Ectodermal cell (in vitro differentiated cells): Measurements from ENCODE around the gene TMOD4.

Experiments
- H3K27ac ChIP-seq: 2 replicates; pipeline ENCODE4 v1.7.0; 2013; ENCODE audit warnings: mild to moderate bottlenecking, low read depth, low read length; ENCODE audit not compliant: insufficient read depth, poor library complexity, severe bottlenecking
- H3K27me3 ChIP-seq: 2 replicates; pipeline ENCODE4 v1.7.0; 2013; ENCODE audit warnings: mild to moderate bottlenecking, low read length; ENCODE audit not compliant: insufficient read depth, control insufficient read depth, poor library complexity, severe bottlenecking
- H3K36me3 ChIP-seq: one replicate; pipeline ENCODE4 v1.7.0; 2013; ENCODE audit warnings: low read length; ENCODE audit not compliant: control insufficient read depth, insufficient read depth
- H3K4me1 ChIP-seq: one replicate; pipeline ENCODE4 v1.7.0; 2013; ENCODE audit warnings: low read length; ENCODE audit not compliant: control insufficient read depth, insufficient read depth
- H3K4me3 ChIP-seq: 2 replicates; pipeline ENCODE4 v1.7.0; 2013; ENCODE audit warnings: low read depth, low read length, control low read depth; ENCODE audit not compliant: insufficient read depth
- H3K9me3 ChIP-seq: 2 replicates; pipeline ENCODE4 v1.7.0; 2013; ENCODE audit warnings: mild to moderate bottlenecking, low read length, moderate library complexity; ENCODE audit not compliant: control insufficient read depth
- WGBS, 2 experiments: methylation state at CpG; one replicate each; pipeline ENCODE4 v1.1.7; 2013; ENCODE audit warnings: missing lambda C conversion rate in 2 of 2; 5-methylcytosine and 5-hydroxymethylcytosine counted together

The TMOD4 gene

DNA sequence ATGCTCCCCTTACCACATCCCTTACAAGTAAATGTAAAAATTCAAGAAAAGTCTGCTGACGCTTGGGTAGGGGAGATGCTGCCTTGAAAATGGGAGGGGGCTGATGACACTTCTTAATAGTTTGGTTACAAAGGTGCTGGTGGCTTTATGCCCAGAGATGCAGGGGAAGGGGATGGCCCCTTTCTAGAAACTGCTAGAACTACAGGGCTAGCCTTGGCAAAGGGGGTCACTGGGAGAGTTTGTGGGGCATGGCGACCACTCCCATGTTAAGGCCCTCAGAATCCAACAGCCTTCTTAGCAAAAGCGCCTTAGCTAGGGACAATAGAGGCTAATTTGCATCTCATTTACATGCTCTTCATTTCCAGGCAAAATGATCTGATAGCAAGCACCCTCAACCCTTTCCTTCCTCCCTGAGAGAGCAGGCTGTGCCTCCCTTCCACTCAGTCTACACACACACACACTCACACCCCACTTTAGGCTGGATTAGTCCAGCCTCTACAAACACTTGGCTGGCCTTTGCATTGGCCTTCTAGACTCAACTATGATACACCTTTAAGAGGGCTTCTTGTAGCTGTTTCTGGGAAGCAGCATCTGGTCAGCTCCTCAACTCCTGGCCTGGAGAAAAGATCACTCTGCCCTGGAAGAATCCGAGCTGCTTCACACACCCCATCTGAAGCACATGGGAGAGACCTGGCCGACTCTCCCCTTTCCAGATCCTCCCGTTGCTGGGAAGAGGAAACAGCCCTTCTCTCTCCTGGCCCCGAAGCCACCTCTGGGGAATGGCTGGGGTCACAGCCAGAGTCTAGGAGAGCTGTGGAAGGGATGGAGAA, 31.1 kb downstream of the TMOD4 start:
- Histone ChIP-seq H3K27me3 (peaks cover 23% of the 10 kb centered on the region), H3K27ac (no peak overlapping the region), H3K9me3 (no peaks in the 10 kb centered on the region), H3K4me1 (peaks cover 14% of the 10 kb centered on the region), H3K36me3 (no peaks in the 10 kb centered on the region), H3K4me3 (peak overlapping the region; percentile 88)
- 56 to 59% methylated on average over 7 of the region's 7 CpGs for WGBS, 2 experiments

DNA sequence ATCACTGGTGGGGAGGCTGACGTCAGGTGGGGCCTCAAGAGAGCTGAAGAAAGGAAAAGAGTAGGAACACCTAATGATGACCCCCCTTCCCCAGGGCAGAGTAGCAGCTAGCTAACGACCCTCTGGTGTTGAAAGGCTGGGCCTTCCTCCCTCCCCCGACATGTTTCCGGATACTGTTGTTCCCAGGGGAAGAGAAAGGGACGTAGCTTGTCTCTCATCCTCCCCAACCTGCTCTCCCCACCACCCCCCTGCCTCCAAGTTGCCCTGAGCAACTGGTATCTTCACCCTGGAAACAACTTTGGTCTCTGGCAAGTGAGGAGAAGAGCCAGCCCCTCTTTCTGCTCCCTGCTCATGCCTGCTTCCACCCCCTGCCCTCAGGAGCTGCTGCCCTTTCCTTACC, 31.8 kb downstream of the TMOD4 start:
- peaks cover 23% of the 10 kb centered on the region for H3K27me3 ChIP-seq
- H3K36me3 ChIP-seq: no peaks in the 10 kb centered on the region
- H3K4me1 ChIP-seq: peaks cover 14% of the 10 kb centered on the region
- H3K4me3 ChIP-seq: no peak overlapping the region
- WGBS, 2 experiments: 21 to 37% methylated on average over 4 to 5 of the region's 5 CpGs
- no peak overlapping the region for H3K27ac ChIP-seq
- H3K9me3 ChIP-seq: no peaks in the 10 kb centered on the region

DNA sequence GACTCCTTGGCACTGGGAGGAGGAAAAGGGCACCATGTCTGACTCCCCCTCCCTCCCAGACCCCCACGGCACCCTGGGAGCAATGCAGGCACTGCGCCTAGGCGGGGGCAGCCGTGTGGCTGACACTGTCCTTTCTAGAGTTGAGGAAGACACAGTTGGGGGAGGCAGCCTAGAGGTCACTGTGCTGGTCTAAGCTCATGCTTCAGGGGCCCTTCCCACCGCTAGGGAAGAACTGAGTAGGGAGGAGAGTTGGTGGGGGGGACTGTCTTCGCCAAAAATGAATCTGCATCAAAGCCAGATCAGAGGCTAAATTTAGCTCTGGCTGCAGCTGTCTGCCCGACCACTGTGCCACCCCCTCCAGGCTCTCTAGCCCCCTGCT, 32.7 kb downstream of the TMOD4 start:
- no peak overlapping the region for H3K27ac ChIP-seq
- peaks cover 21% of the 10 kb centered on the region for H3K27me3 ChIP-seq
- H3K9me3 ChIP-seq: no peaks in the 10 kb centered on the region
- no peak overlapping the region for H3K4me3 ChIP-seq
- H3K4me1 ChIP-seq: peaks cover 14% of the 10 kb centered on the region
- H3K36me3 ChIP-seq: no peaks in the 10 kb centered on the region
- WGBS, 2 experiments: 63 to 64% methylated on average over 7 of the region's 7 CpGs

DNA sequence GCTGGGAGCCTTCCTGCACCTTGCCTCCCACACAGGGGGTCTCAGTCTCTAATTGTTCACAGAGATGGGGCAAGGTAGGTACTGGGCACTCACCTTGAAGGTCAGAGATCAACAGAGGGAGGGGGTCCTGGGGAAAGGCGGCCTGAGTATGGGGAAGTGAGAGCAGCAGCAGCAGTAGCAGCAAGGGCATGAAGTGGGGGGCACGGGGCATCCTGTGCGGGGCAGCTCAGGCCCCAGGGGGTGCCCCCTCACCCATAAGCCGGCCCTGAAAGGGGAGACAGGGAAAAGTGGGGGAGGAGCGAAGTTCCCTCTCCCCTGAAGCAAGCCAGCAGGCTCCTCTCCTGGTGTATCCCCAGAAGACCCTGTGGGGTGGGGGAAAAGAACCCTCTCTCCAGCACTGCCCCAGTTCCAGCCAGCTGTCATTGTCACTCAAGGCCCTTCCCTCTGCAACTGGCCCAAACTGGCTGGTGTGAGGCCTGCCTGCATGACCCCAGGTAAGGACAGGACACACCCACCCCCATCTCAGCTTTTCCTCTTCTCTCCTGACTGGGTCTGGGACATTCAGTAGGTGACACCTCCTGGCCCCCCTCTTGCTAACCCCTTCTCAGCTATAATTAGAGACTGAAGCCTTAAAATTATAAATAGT, 33.2 kb downstream of the TMOD4 start:
- Histone ChIP-seq H3K4me1 (peaks cover 14% of the 10 kb centered on the region), H3K9me3 (no peaks in the 10 kb centered on the region)
- WGBS, 2 experiments: 86 to 88% methylated on average over 4 to 5 of the region's 5 CpGs

DNA sequence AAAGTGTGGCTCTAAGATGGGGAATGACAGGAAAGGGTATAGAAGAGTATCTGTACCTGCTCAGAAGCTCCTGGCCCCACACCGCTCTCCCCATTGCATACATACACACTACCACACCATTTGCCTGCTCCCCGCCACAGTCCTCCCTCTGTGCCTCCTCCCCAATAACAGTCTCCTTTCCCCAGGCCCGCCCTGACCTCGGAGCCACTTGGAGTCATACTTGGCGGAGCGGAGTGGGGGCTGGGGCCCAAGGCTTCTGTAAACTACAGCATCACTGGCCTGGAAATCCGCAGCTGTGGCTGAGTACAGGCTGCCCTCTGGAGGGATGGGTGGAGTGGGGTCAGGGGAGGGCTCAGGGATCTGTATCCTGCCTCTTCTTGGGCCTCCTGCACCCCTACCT, 38.0 kb downstream of the TMOD4 start:
- H3K4me3 ChIP-seq: no peak overlapping the region
- peaks cover 10% of the 10 kb centered on the region for H3K27me3 ChIP-seq
- no peak overlapping the region for H3K27ac ChIP-seq
- H3K9me3 ChIP-seq: no peaks in the 10 kb centered on the region
- H3K36me3 ChIP-seq: peaks cover 5% of the 10 kb centered on the region
- no peaks in the 10 kb centered on the region for H3K4me1 ChIP-seq
- WGBS, 2 experiments: 92 to 95% methylated on average over 7 of the region's 7 CpGs

More for the DNA sequence above, 33.2 kb downstream of the TMOD4 start:
- Histone ChIP-seq H3K27me3 (peaks cover 16% of the 10 kb centered on the region), H3K27ac (no peak overlapping the region), H3K36me3 (no peaks in the 10 kb centered on the region), H3K4me3 (no peak overlapping the region)

DNA sequence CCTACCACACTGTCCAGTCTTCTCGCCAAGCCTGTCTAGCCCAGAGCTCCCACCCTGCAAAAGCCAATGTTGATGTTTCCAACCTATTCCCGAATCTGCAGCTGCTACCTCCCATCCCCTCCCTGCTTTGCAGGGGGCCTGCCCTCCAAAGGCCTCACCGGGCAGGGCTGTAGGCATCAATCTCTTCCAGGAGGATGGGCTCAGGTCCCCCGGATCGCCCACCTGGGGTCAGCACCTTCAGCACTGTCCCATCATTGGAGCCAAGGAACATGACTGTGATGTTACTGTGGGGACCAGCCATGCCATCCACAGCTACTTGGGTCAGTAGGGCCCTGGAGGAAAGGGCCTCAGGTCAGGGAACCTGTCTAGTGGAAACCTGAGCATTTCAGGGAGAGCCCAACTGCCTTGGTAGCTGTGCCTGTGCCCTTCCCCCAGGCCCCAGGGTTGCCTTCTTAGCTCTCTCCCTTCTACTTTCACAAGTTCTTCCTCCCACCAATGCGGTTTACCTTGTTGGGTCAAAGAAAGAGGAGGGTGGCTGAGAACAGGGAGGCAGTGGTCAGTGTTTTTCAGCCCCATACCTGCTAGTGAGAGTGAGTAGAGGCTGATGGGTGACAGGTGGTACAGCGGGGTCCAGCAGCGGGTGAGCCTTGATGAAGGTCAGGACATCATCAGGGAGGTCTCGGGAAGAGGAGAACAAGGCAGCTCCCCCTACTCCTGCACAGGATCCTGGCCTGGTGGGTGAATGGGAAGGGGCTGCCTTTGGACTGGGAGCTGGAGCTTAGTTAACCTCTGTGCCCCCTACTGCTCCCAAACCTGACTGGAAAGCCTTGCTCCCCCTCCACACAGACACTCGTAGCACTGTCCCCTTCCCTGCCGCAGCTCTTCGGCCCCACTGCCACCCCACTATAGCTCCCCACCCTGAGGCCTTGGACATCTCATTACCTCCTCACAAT, 40.1 kb downstream of the TMOD4 start:
- no peaks in the 10 kb centered on the region for H3K9me3 ChIP-seq
- peaks cover 11% of the 10 kb centered on the region for H3K4me1 ChIP-seq
- H3K36me3 ChIP-seq: peaks cover 5% of the 10 kb centered on the region
- peaks cover 27% of the 10 kb centered on the region for H3K27me3 ChIP-seq
- no peak overlapping the region for H3K4me3 ChIP-seq
- WGBS, 2 experiments: 90 to 93% methylated on average over 12 of the region's 12 CpGs
- H3K27ac ChIP-seq: no peak overlapping the region

DNA sequence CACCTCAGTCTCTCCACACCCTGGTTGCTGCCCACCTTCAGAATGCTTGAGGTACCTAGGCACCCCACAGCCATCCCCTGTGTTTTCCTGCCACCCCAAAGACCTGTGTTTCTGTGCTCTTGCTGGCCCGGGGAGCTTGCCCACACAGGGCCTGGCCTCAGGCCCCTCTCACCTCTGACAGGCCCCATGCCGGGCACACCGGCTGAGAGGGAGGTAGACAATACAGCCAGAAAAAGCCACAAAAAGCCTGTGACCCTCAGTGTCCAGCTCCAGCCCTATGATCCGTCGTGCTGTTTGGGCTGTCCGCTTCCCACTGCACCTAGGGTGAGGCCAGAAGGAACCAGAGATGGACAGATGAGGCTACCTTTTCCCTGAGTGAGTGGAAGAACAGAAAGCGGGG, 40.8 kb downstream of the TMOD4 start:
- peaks cover 32% of the 10 kb centered on the region for H3K27me3 ChIP-seq

DNA sequence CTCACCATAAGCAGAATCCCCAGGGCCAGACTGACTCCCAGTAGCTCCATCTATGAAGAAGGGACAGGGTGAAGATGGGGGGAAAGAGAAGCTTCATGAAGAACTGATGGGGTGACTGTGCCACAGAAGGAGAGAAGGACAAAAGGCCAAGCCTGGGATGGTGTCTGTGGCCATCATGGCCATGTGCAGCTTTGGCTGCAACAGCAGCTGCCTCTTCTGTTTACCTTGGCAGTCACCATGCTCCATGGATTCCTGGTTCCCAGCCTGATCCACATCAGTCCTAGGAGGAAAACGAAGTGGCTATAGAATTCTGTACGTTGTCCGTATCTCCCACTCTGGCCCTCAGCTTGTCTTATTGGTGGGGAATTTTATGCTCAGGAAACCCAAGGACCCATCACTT, 41.4 kb downstream of the TMOD4 start:
- H3K36me3 ChIP-seq: peaks cover 5% of the 10 kb centered on the region
- H3K27ac ChIP-seq: no peak overlapping the region
- H3K9me3 ChIP-seq: no peaks in the 10 kb centered on the region
- peaks cover 11% of the 10 kb centered on the region for H3K4me1 ChIP-seq
- WGBS, 2 experiments: 95 to 96% methylated on average over 3 of the region's 3 CpGs
- H3K27me3 ChIP-seq: peaks cover 32% of the 10 kb centered on the region
- H3K4me3 ChIP-seq: no peak overlapping the region

More for the DNA sequence above, 40.8 kb downstream of the TMOD4 start:
- H3K4me3 ChIP-seq: no peak overlapping the region
- H3K4me1 ChIP-seq: peaks cover 11% of the 10 kb centered on the region
- no peaks in the 10 kb centered on the region for H3K9me3 ChIP-seq
- 93 to 94% methylated on average over 7 of the region's 7 CpGs for WGBS, 2 experiments
- peaks cover 5% of the 10 kb centered on the region for H3K36me3 ChIP-seq
- no peak overlapping the region for H3K27ac ChIP-seq

DNA sequence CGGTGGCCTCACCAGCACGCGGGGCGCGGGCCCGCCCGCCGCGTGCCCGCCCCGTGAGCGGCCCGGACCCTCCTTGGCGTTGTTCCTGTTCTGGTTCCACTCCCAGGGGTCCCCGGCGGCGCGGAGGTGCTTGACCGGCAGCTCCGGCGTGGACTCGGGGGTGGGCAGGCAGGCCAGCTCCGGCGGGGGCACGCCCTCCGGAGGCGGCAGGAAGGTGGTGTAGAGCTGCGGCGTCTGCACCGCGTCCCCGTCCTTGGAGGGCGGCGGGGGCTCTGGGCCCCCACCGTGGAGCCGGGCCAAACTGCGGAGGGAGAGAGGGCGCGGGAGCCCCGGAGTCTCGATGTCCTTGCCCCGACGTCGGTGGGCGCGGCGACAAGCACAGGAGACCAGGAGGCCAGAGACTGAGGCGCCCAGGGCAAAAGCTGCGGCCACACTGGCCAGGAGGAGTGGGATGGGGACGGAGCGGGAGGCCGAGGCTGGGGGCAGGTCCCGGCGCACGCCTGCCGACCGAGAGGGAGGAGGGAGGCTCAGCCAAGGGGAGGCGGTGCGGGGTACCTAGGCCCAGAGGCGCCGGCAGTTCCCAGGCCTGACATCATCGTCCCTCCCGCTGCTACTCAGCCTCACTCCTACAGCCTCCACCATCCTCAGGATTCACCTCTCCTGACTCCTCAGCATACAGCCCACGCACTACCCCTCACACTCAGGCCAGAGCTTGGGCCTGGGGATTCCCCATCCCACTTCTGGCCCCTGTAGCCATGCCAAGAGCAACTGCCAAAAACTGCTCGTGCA, 42.6 kb downstream of the TMOD4 start:
- Histone ChIP-seq H3K27me3 (peaks cover 32% of the 10 kb centered on the region), H3K4me3 (no peak overlapping the region)

More for the DNA sequence above, 42.6 kb downstream of the TMOD4 start:
- H3K27ac ChIP-seq: no peak overlapping the region
- peaks cover 5% of the 10 kb centered on the region for H3K36me3 ChIP-seq
- H3K4me1 ChIP-seq: peaks cover 11% of the 10 kb centered on the region
- WGBS, 2 experiments: 70 to 79% methylated on average over 65 of the region's 65 CpGs
- no peaks in the 10 kb centered on the region for H3K9me3 ChIP-seq
